Activated effector memory CD4-positive, alpha-beta T cell treated with anti-CD3 and anti-CD28 coated beads, Interleukin-2, amount 50 U/mL, for 16 hours (primary cell): ENCODE measurements around the gene NASP.

Experiments used
- DNase-seq: peaks from one replicate; pipeline ENCODE4 v3.0.0-alpha.2; 2020

NASP gene

GRCh38 chr1:45583666-45584350 lies at the start of gene NASP:
Gene NASP, plus strand, starts transcription at chr1:45584041. Its CDS starts 106 bp downstream, at chr1:45584147.
- DNase-seq: peak; percentile 97

- no peak for DNase-seq
Measured at GRCh38 chr1:45535988-45536766, 47.7 kb upstream of the NASP start.

GRCh38 chr1:45536886-45537285 lies 47.0 kb upstream of the NASP start:
- DNase-seq: no peak

- DNase-seq: no peak
Measured at GRCh38 chr1:45541193-45541592, 42.6 kb upstream of the NASP start.

GRCh38 chr1:45542591-45542990 lies 41.2 kb upstream of the NASP start:
- no peak for DNase-seq

GRCh38 chr1:45543581-45544417 lies 40.0 kb upstream of the NASP start:
- DNase-seq: peak; percentile 90

GRCh38 chr1:45544530-45544929 lies 39.3 kb upstream of the NASP start:
- no peak for DNase-seq

- no peak for DNase-seq
Measured at GRCh38 chr1:45545019-45545493, 38.8 kb upstream of the NASP start.

- no peak for DNase-seq
Measured at GRCh38 chr1:45545553-45546310, 38.1 kb upstream of the NASP start.

- peak; percentile 95 for DNase-seq
Measured at GRCh38 chr1:45550401-45551351, 33.2 kb upstream of the NASP start, which contains the start of gene AKR1A1. Gene AKR1A1, plus strand, starts transcription at chr1:45550826. Its CDS starts 10,969 bp downstream, at chr1:45561795.

- no peak for DNase-seq
Measured at GRCh38 chr1:45551684-45552083, 32.2 kb upstream of the NASP start.

GRCh38 chr1:45552331-45552730 lies 31.5 kb upstream of the NASP start:
- no peak for DNase-seq

- no peak for DNase-seq
Measured at GRCh38 chr1:45554198-45554597, 29.6 kb upstream of the NASP start.

- no peak for DNase-seq
Measured at GRCh38 chr1:45557422-45557944, 26.4 kb upstream of the NASP start.

- DNase-seq: no peak
Measured at GRCh38 chr1:45563843-45564242, 20.0 kb upstream of the NASP start.

- DNase-seq: no peak
Measured at GRCh38 chr1:45566722-45567121, 17.1 kb upstream of the NASP start.

GRCh38 chr1:45567911-45568310 lies 15.9 kb upstream of the NASP start:
- no peak for DNase-seq

- no peak for DNase-seq
Measured at GRCh38 chr1:45568421-45568820, 15.4 kb upstream of the NASP start.

- no peak for DNase-seq
Measured at GRCh38 chr1:45569571-45569961, 14.3 kb upstream of the NASP start.

GRCh38 chr1:45569962-45570581 lies 13.8 kb upstream of the NASP start:
- peak; percentile 88 for DNase-seq

- DNase-seq: no peak
Measured at GRCh38 chr1:45570631-45571030, 13.2 kb upstream of the NASP start.
